GM12878 (cell line): ENCODE data around the gene ARHGAP6. TPM values are rescaled to one million over a fixed set of nuclear protein-coding genes. Genes with fewer than 3 reads are reported as not detected.

ENCODE experiments used
- ATAC-seq: fragments of 200-7000 bp; cut with Tn5 transposase; 3 replicates; pipeline ENCODE4 v1.9.1; 2020; ENCODE audit warnings: mild to moderate bottlenecking, moderate library complexity
- BruUV-seq: library from RNA; stranded (reverse); fragments of 400-500 nt; replicated peaks from 2 replicates; lab custom pipeline; 2021; lab: Mats Ljungman, UMichigan
- CTCF ChIA-PET: fragments of 300-600 bp; sonication (Branson Sonifier 250); formaldehyde crosslinking; extraction: SDS; loops from one replicate; lab custom pipeline; 2021; ENCODE audit warnings: inconsistent platforms; lab: Yijun Ruan, JAX
- POLR2A ChIA-PET: fragments of 350-600 bp; formaldehyde crosslinking; extraction: SDS; loops from one replicate; lab custom pipeline; 2021; ENCODE audit warnings: inconsistent platforms; lab: Charles Lee
- RAD21 ChIA-PET: fragments of 300-600 bp; sonication (Branson Sonifier 250); formaldehyde crosslinking; loops from one replicate; lab custom pipeline; 2023; ENCODE audit warnings: antibody characterized with exemption; ENCODE audit not compliant: unreplicated experiment; lab: Charles Lee
- SMC1A ChIA-PET: fragments of 300-600 bp; sonication (Branson Sonifier 250); formaldehyde crosslinking; loops from one replicate; lab custom pipeline; 2023; ENCODE audit not compliant: unreplicated experiment, uncharacterized antibody; lab: Charles Lee
- DNase-seq: peaks from one replicate; pipeline ENCODE4 v3.0.0-alpha.2; 2011; ENCODE audit warnings: low read depth, low spot score
- FAIRE-seq: peaks from 3 replicates; lab custom pipeline; 2011; peaks lifted over from hg19 to GRCh38; lab: Jason Lieb, UNC
- H2AFZ ChIP-seq: 2 replicates; pipeline ENCODE4 v1.6.0; 2011; ENCODE audit warnings: low read depth, low read length, control low read depth; ENCODE audit not compliant: control insufficient read depth
- H3K27ac ChIP-seq: 2 replicates; pipeline ENCODE4 v1.5.1; 2011; ENCODE audit warnings: control low read depth; ENCODE audit not compliant: control insufficient read depth, insufficient read depth
- H3K27me3 ChIP-seq, 2 experiments: replicated peaks in 1 of 2; 2 replicates each; pipeline versions ENCODE4 v1.6.0 to v1.6.1; 2011; ENCODE audit warnings: low read length in 1 of 2; ENCODE audit not compliant: control insufficient read depth in 2 of 2, insufficient read depth in 2 of 2
- H3K36me3 ChIP-seq, 2 experiments: 2 replicates each; pipeline ENCODE4 v1.5.1; 2011; ENCODE audit warnings: low read length in 1 of 2; ENCODE audit not compliant: control insufficient read depth in 2 of 2, insufficient read depth in 2 of 2
- H3K4me1 ChIP-seq: 2 replicates; pipeline ENCODE4 v1.6.1; 2011; ENCODE audit warnings: mild to moderate bottlenecking, low read length, moderate library complexity, mixed read lengths; ENCODE audit not compliant: control insufficient read depth, insufficient read depth
- H3K4me2 ChIP-seq: 2 replicates; pipeline ENCODE4 v1.6.0; 2011; ENCODE audit warnings: control low read depth; ENCODE audit not compliant: control insufficient read depth, insufficient read depth
- H3K4me3 ChIP-seq: fragments of 200-600 bp; sonication (generic); 2 replicates; pipeline ENCODE4 v1.5.1; 2016
- H3K79me2 ChIP-seq: 2 replicates; pipeline ENCODE4 v1.6.0; 2011; ENCODE audit warnings: low read length; ENCODE audit not compliant: control insufficient read depth, insufficient read depth
- H3K9ac ChIP-seq: 2 replicates; pipeline ENCODE4 v1.8.0; 2011; ENCODE audit warnings: low read length, control low read depth, mixed read lengths; ENCODE audit not compliant: control insufficient read depth, insufficient read depth
- H3K9me3 ChIP-seq: replicated peaks from 3 replicates; pipeline ENCODE4 v1.5.1; 2011; ENCODE audit warnings: mild to moderate bottlenecking, low read length; ENCODE audit not compliant: control insufficient read depth, insufficient read depth
- H4K20me1 ChIP-seq: 2 replicates; pipeline ENCODE4 v1.6.0; 2011; ENCODE audit not compliant: control insufficient read depth, insufficient read depth
- BMI1 ChIP-seq: fragments of 450-650 bp; IDR thresholded peaks from 2 replicates; pipeline ENCODE4 v1.6.1; 2016; ENCODE audit warnings: mild to moderate bottlenecking, moderate library complexity, borderline replicate concordance
- BRCA1 ChIP-seq: IDR thresholded peaks from 2 replicates; pipeline ENCODE4 v1.6.1; 2011; ENCODE audit warnings: low read depth, low read length, improper control_type of control experiment
- ESRRA ChIP-seq: IDR thresholded peaks from 2 replicates; pipeline ENCODE4 v1.6.1; 2012; ENCODE audit warnings: mild to moderate bottlenecking, low read length, improper control_type of control experiment
- FOXK2 ChIP-seq: fragments of 450-650 bp; IDR thresholded peaks from 2 replicates; pipeline ENCODE4 v1.6.1; 2017; ENCODE audit warnings: mild to moderate bottlenecking, moderate library complexity
- FOXM1 ChIP-seq: IDR thresholded peaks from 2 replicates; pipeline ENCODE4 v1.6.1; 2012; ENCODE audit warnings: low read depth, mild to moderate bottlenecking, inconsistent platforms, low read length, moderate library complexity
- MEF2A ChIP-seq: IDR thresholded peaks from 2 replicates; pipeline ENCODE4 v1.6.1; 2011; ENCODE audit warnings: low read depth, mild to moderate bottlenecking, low read length, moderate library complexity; ENCODE audit not compliant: insufficient read depth
- MTA2 ChIP-seq: fragments of 450-650 bp; IDR thresholded peaks from 2 replicates; pipeline ENCODE4 v1.6.1; 2016; ENCODE audit warnings: low read depth, mild to moderate bottlenecking, moderate library complexity
- MXI1 ChIP-seq: fragments of 150-350 bp; IDR thresholded peaks from 2 replicates; pipeline ENCODE4 v1.6.1; 2011; ENCODE audit warnings: low read depth, mild to moderate bottlenecking, inconsistent platforms, low read length, improper control_type of control experiment
- MYB ChIP-seq: fragments of 150-350 bp; IDR thresholded peaks from 2 replicates; pipeline ENCODE4 v1.6.1; 2014; ENCODE audit warnings: mild to moderate bottlenecking, low read depth, low read length, borderline replicate concordance
- NFIC ChIP-seq: IDR thresholded peaks from 2 replicates; pipeline ENCODE4 v1.6.1; 2012; ENCODE audit warnings: low read depth, mild to moderate bottlenecking, inconsistent platforms, low read length, moderate library complexity
- NFYB ChIP-seq: IDR thresholded peaks from 2 replicates; pipeline ENCODE4 v1.6.1; 2011; ENCODE audit warnings: low read depth, mild to moderate bottlenecking, low read length, improper control_type of control experiment, moderate library complexity; ENCODE audit not compliant: insufficient read depth
- PAX5 ChIP-seq: IDR thresholded peaks from 2 replicates; pipeline ENCODE4 v1.6.1; 2011; ENCODE audit warnings: low read depth, low read length, borderline replicate concordance
- SMC3 ChIP-seq: IDR thresholded peaks from 2 replicates; pipeline ENCODE4 v1.6.1; 2011; ENCODE audit warnings: low read length, improper control_type of control experiment, borderline replicate concordance
- STAT3 ChIP-seq: IDR thresholded peaks from 2 replicates; pipeline ENCODE4 v1.6.1; 2011; ENCODE audit warnings: low read depth, low read length, improper control_type of control experiment
- TCF12 ChIP-seq: IDR thresholded peaks from 2 replicates; pipeline ENCODE4 v1.6.1; 2011; ENCODE audit warnings: low read depth, mild to moderate bottlenecking, low read length
- WGBS: methylation state at CpG from one replicate; pipeline ENCODE4 v1.1.6; 2016; ENCODE audit warnings: low lambda C conversion rate; ENCODE audit not compliant: insufficient replicate concordance, insufficient coverage; ENCODE audit errors: missing lambda C conversion rate; 5-methylcytosine and 5-hydroxymethylcytosine counted together
- in situ Hi-C: fragments of 300-500 bp; cut with MboI; formaldehyde crosslinking; loops from 9 replicates; pipeline ENCODE4 v1.14.3; 2018; ENCODE audit warnings: mixed read lengths
- intact Hi-C: fragments of 100-400 bp; cut with micrococcal nuclease; formaldehyde crosslinking; loops from one replicate; pipeline ENCODE4 v1.14.2; 2022; ENCODE audit not compliant: unreplicated experiment
- polyA plus RNA-seq, 11 experiments: library from polyadenylated mRNA; depleted of rRNA in 4 of 11; unstranded in 6 of 11; stranded (reverse) in 5 of 11; fragments of >200 nt; fragmentation: Nextera tagmentation in 4 of 11; fragmentation: Illumina TruSeq in 1 of 11; extraction: Ambion mirVana in 4 of 11; extraction: Trizol in 1 of 11; gene quantifications; 1 replicate in 1 of 11; 2 replicates in 10 of 11; pipeline versions ENCODE4 v1.2.1 to v1.2.3, GENCODE V29; 2011 to 2016; ENCODE audit warnings: inconsistent platforms in 2 of 11, missing spikeins in 2 of 11, low read depth in 1 of 11
- total RNA-seq, 4 experiments: library from RNA; depleted of rRNA in 3 of 4; stranded (reverse); fragments of >200 nt in 3 of 4; fragmentation: Illumina TruSeq in 1 of 4; extraction: Trizol in 1 of 4; gene quantifications; 2 replicates each; pipeline versions ENCODE4 v1.2.1 to v1.2.3, GENCODE V29; 2013 to 2021

ARHGAP6 gene
- total and polyA plus RNA-seq, 10 of the 15 experiments (the other 5 are each of a cell fraction or from before 2014, with no cell fraction given): 0.20 to 1.8 (median 0.76) TPM

DNA sequence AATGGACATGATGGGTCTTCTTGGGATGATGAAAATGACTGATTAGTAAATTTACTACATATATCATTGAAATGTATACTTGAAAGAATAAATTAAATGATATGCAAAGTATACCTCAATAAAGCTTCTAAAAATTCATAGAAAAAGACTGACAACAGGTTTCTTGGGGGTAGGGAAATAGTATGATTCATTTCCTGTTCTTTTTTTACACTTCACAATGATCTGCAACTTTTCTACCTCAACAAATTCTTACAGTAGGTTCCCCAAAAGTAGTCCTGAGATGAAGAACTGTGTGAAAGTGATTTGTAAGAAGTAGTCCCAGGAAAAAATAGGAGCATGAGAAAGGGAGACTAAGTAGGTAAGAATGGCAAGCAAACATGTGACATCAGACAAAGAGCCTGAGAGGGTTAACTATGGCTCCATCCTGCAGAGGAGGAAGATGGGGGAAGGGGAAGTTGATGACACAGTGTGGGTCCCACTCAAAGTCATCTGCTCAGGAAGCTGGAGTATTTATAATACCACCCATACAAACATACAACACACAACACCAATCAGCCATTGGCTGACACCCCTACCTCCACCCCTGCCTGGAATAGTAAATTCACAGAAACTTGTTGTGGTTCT is 73.9 kb downstream of the ARHGAP6 start:
- POLR2A ChIA-PET: interaction anchor here (0.6 kb wide), 1 partner anchor 1412 kb away, joined by 5 read pairs; no protein-coding TSS in a partner anchor
- peak; percentile 57 for ATAC-seq

DNA sequence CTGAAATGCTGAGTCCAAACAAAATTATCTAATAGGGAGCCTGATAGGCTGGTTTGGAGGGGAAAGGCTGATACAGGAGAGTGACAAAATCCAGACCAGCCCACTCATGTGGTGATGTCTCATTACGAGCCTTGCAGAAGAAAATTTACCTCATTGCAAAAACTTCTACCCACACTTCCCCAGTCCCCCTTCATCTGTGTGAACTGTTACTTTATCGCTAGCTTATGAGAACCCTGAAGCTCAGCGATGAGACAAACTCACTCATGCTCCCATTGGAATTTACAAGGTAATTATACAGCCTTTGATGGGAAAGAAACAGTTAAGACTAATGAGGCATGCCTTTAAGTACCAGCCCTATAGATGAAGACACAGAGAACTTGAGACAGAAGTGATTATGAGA is 76.1 kb downstream of the ARHGAP6 start:
- Histone ChIP-seq H3K36me3 (no peaks in the 10 kb centered on the region), H3K27ac (no peak overlapping the region), H4K20me1 (no peaks in the 10 kb centered on the region), H3K4me3 (no peak overlapping the region), H3K9me3 (no peaks in the 10 kb centered on the region; the same call in 2 of the 3 replicates), H3K4me1 (no peaks in the 10 kb centered on the region; the same call in 1 of the 2 replicates), H3K9ac (no peak overlapping the region), H2AFZ (no peak overlapping the region), H3K79me2 (no peaks in the 10 kb centered on the region), H3K27me3 (no peaks in the 10 kb centered on the region), H3K4me2 (no peak overlapping the region)
- no TSS peak for BruUV-seq
- in situ Hi-C loops: no loop called here
- RAD21 ChIA-PET: no interaction called here
- FAIRE-seq: no peak
- CTCF ChIA-PET: no interaction called here
- 33% methylated on average over 3 of the region's 3 CpGs for WGBS
- no peak for DNase-seq
- ATAC-seq: peak; percentile 17; the same call in 1 of the 3 replicates
- SMC1A ChIA-PET: interaction anchor here (1.0 to 1.8 kb wide), 4 partner anchors 9 to 27 kb away, joined by 3 to 7 read pairs (median 4); no protein-coding TSS in a partner anchor
- intact Hi-C loops: no loop called here
- no peak for TF ChIP-seq FOXK2
- TF ChIP-seq NFYB: no peak
- no peak for TF ChIP-seq MEF2A
- no peak for TF ChIP-seq MXI1
- TF ChIP-seq FOXM1: no peak
- no peak for TF ChIP-seq ESRRA
- TF ChIP-seq PAX5: no peak
- no peak for TF ChIP-seq TCF12
- no peak for TF ChIP-seq STAT3
- TF ChIP-seq BMI1: no peak
- TF ChIP-seq SMC3: no peak
- TF ChIP-seq BRCA1: no peak
- POLR2A ChIA-PET: no interaction called here

More for the DNA sequence above, 73.9 kb downstream of the ARHGAP6 start:
- no peak overlapping the region for H3K4me2 ChIP-seq
- BruUV-seq: no TSS peak
- intact Hi-C loops: no loop called here
- H3K79me2 ChIP-seq: no peaks in the 10 kb centered on the region
- no peaks in the 10 kb centered on the region for H4K20me1 ChIP-seq
- TF ChIP-seq NFIC (peak; percentile 15; the same call in 1 of the 2 replicates), MTA2 (no peak), MYB (no peak)
- no peaks in the 10 kb centered on the region for H3K27me3 ChIP-seq
- no peaks in the 10 kb centered on the region for H3K4me1 ChIP-seq
- no peak overlapping the region for H3K9ac ChIP-seq
- no peak overlapping the region for H2AFZ ChIP-seq
- FAIRE-seq (no peak), DNase-seq (no peak)
- ChIA-PET CTCF (no interaction called here), RAD21 (no interaction called here), SMC1A (no interaction called here)
- no peak overlapping the region for H3K4me3 ChIP-seq
- in situ Hi-C loops: no loop called here
- no peaks in the 10 kb centered on the region for H3K36me3 ChIP-seq
- no peaks in the 10 kb centered on the region; the same call in 2 of the 3 replicates for H3K9me3 ChIP-seq
- H3K27ac ChIP-seq: no peak overlapping the region
